ENCODE data around the gene TMEM258. TPM values are rescaled to one million over a fixed set of nuclear protein-coding genes. Genes with fewer than 3 reads are reported as not detected.

The TMEM258 gene
- total RNA-seq, 1 donor from 2014 or later: 71.4 TPM

DNA sequence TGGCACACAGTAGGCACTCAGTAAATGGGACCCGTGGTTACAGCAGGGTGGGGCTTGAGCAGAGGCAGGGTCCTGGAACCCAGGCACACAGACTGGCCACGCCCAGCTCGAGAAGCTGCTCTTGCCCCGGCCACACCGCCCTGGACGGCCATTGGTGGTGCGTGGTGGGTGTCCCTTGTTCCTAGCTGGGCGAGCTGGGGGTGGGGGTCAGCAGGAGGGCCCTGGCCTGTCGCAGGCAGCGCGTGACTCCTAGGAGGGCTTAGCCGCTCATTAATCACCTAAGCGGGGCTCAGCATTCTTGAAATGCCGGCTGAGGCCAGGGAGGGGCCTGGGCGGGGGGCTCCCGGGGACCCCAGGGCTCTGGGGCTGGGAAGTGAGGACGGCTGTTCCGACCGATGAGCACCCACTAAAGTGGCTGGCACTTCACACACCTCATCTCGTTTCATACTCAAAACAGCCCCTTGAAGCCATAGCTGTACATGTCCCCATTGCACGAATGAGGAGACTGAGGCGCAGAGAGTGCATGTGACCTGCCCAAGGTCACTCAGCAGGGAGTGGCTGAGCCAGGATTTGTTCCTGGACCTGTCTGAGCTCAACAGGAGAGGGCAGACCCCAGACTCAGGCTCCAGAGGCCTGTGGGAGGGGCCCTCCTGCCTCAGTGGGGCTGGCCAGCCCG lies 28.3 kb downstream of the TMEM258 start:
- no peak for TF ChIP-seq EZH2phosphoT487 (IDR thresholded peaks at IDR 0.05)
- TF ChIP-seq EZH2 (IDR thresholded peaks at IDR 0.05): no peak
- TF ChIP-seq, protein P1, sequence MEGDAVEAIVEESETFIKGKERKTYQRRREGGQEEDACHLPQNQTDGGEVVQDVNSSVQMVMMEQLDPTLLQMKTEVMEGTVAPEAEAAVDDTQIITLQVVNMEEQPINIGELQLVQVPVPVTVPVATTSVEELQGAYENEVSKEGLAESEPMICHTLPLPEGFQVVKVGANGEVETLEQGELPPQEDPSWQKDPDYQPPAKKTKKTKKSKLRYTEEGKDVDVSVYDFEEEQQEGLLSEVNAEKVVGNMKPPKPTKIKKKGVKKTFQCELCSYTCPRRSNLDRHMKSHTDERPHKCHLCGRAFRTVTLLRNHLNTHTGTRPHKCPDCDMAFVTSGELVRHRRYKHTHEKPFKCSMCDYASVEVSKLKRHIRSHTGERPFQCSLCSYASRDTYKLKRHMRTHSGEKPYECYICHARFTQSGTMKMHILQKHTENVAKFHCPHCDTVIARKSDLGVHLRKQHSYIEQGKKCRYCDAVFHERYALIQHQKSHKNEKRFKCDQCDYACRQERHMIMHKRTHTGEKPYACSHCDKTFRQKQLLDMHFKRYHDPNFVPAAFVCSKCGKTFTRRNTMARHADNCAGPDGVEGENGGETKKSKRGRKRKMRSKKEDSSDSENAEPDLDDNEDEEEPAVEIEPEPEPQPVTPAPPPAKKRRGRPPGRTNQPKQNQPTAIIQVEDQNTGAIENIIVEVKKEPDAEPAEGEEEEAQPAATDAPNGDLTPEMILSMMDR (IDR thresholded peaks at IDR 0.05): no peak
- H4K20me1 ChIP-seq (ENCODE audit: low read depth): no peaks in the 10 kb centered on the region
- peaks cover 2% of the 10 kb centered on the region for H3F3A ChIP-seq (ENCODE audit: low read depth)
- H3K4me3 Mint-ChIP-seq: no peak overlapping the region
- H3K27ac Mint-ChIP-seq: no peak overlapping the region
- H2AFZ ChIP-seq (replicated peaks): no peak overlapping the region
- peaks cover 21% of the 10 kb centered on the region for H3K4me1 ChIP-seq
- no peaks in the 10 kb centered on the region for H3K36me3 ChIP-seq
- no peaks in the 10 kb centered on the region for H3K27me3 ChIP-seq
- no peaks in the 10 kb centered on the region for H3K9me3 Mint-ChIP-seq
- peaks cover 11% of the 10 kb centered on the region for H3K27me3 Mint-ChIP-seq (ENCODE audit: insufficient read depth, low read depth)
- no peaks in the 10 kb centered on the region for H3K9me3 ChIP-seq (ENCODE audit: low read depth)
- H3K4me1 Mint-ChIP-seq: peaks cover 16% of the 10 kb centered on the region
- H3K9ac ChIP-seq: no peak overlapping the region
- no peak overlapping the region for H3K4me2 ChIP-seq
- no peak for DNase-seq (ENCODE audit: low spot score)
- no peak overlapping the region for H3K4me3 ChIP-seq
- H3K36me3 Mint-ChIP-seq: no peaks in the 10 kb centered on the region
- no peak overlapping the region for H3K27ac ChIP-seq
- H3K79me2 ChIP-seq (ENCODE audit: low read depth): no peaks in the 10 kb centered on the region

DNA sequence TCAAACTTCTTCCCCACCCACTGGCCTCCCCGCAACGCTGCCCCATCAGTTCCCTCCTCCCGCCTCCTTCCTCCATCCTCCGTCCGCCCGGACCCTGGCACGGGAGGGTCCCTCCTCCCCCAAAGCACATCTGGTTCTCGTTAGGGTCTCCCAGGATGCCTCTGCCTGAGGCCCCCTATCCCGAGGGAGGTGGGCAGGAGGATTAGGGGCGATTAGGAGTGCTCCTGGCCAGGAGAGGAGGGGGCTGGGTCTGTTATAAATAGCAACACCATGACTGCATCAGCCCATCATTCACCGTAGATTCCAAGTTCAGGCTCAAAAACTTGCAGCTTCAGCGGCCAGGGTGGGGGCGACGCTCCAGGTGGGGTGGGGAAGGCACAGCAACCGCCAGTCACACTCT lies 29.6 kb downstream of the TMEM258 start:
- Histone ChIP-seq H3K4me3 (no peak overlapping the region), H3F3A (ENCODE audit: low read depth) (peaks cover 2% of the 10 kb centered on the region), H3K27me3 (no peaks in the 10 kb centered on the region), H4K20me1 (ENCODE audit: low read depth) (no peaks in the 10 kb centered on the region), H3K9ac (no peak overlapping the region), H3K27ac (no peak overlapping the region), H3K36me3 (no peaks in the 10 kb centered on the region), H3K4me2 (no peak overlapping the region), H3K9me3 (ENCODE audit: low read depth) (no peaks in the 10 kb centered on the region), H3K79me2 (ENCODE audit: low read depth) (no peaks in the 10 kb centered on the region), H3K4me1 (peaks cover 19% of the 10 kb centered on the region), H2AFZ (replicated peaks) (no peak overlapping the region)
- TF ChIP-seq, protein P1 (IDR thresholded peaks at IDR 0.05): no peak
- TF ChIP-seq EZH2 (IDR thresholded peaks at IDR 0.05) (no peak), EZH2phosphoT487 (IDR thresholded peaks at IDR 0.05) (no peak)
- peaks cover 10% of the 10 kb centered on the region for H3K27me3 Mint-ChIP-seq (ENCODE audit: insufficient read depth, low read depth)
- DNase-seq (ENCODE audit: low spot score): no peak
- no peak overlapping the region for H3K27ac Mint-ChIP-seq
- H3K4me3 Mint-ChIP-seq: no peak overlapping the region
- H3K4me1 Mint-ChIP-seq: peaks cover 16% of the 10 kb centered on the region
- H3K36me3 Mint-ChIP-seq: no peaks in the 10 kb centered on the region
- no peaks in the 10 kb centered on the region for H3K9me3 Mint-ChIP-seq

DNA sequence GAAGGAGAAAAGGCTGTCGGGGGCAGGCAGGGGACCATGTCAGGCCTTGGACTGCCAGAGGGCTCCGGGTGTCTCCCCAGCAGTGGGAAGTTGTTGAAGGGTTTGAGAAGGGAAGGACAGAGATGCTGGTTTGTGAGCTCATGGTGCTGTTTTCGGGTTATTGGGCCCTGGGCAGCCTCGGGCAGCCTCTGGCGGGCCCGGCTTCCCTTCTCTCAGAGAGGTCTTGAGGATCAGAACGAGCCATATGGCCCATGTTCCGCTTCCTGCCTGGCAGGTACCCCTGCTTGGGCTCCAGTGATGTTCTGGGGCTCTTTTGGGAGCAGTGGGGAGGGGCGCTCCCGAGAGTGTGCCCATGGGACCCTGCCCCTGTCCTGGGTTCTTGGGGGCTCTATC lies 30.2 kb downstream of the TMEM258 start:
- Mint-ChIP-seq H3K27me3 (ENCODE audit: insufficient read depth, low read depth) (peaks cover 9% of the 10 kb centered on the region), H3K9me3 (no peaks in the 10 kb centered on the region), H3K27ac (no peak overlapping the region), H3K36me3 (no peaks in the 10 kb centered on the region), H3K4me1 (peaks cover 16% of the 10 kb centered on the region), H3K4me3 (no peak overlapping the region)
- no peaks in the 10 kb centered on the region for H3K27me3 ChIP-seq
- TF ChIP-seq EZH2 (IDR thresholded peaks at IDR 0.05): no peak
- H3K9me3 ChIP-seq (ENCODE audit: low read depth): no peaks in the 10 kb centered on the region
- no peaks in the 10 kb centered on the region for H4K20me1 ChIP-seq (ENCODE audit: low read depth)
- no peak overlapping the region for H3K9ac ChIP-seq
- DNase-seq (ENCODE audit: low spot score): no peak
- no peak overlapping the region for H3K4me3 ChIP-seq
- H3K79me2 ChIP-seq (ENCODE audit: low read depth): no peaks in the 10 kb centered on the region
- H2AFZ ChIP-seq (replicated peaks): no peak overlapping the region
- peaks cover 19% of the 10 kb centered on the region for H3K4me1 ChIP-seq
- H3K27ac ChIP-seq: no peak overlapping the region
- no peaks in the 10 kb centered on the region for H3K36me3 ChIP-seq
- no peak overlapping the region for H3K4me2 ChIP-seq
- peaks cover 2% of the 10 kb centered on the region for H3F3A ChIP-seq (ENCODE audit: low read depth)

DNA sequence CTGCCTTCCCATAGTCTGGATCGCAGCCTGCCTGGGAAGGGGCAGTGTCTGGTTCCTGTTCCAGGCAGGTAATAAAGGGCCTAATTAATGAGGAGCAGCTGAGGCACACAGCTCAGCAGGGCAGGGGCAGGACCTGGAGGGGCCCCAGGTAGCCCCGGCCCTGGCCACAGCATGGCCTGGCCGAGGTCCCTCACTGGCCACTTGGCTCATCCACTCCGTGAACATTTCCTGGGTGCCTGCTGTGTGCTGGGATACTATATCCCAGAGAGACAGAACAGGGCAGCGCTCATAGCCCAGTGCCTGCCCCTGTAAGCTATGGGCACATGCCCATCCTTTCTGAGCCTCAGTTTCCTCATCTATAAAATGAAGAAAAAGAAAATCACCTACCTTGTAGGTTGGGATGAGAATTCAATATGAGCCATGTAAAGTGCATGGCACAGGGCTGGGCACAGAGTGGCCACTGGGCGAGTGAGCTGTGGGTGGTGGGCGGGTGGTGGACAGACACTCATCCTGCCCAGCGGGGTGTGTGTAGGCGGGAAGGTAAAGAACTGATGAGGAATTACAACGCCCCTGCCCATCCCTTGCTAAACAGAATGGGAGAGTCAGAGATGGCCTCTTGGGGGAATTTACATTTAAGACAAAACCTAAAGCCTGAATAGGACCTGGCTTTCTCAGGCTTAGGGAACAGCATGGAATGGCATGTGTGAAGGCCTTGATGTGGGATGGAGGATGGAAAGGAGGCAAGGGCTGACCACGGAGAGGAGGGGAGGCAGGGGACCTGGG lies 30.8 kb downstream of the TMEM258 start:
- Mint-ChIP-seq H3K4me3 (no peak overlapping the region), H3K9me3 (no peaks in the 10 kb centered on the region), H3K27me3 (ENCODE audit: insufficient read depth, low read depth) (peaks cover 9% of the 10 kb centered on the region), H3K27ac (peak overlapping the region; percentile 70), H3K4me1 (peaks cover 16% of the 10 kb centered on the region), H3K36me3 (no peaks in the 10 kb centered on the region)
- Histone ChIP-seq H3K9ac (no peak overlapping the region), H3K79me2 (ENCODE audit: low read depth) (no peaks in the 10 kb centered on the region), H3K36me3 (no peaks in the 10 kb centered on the region), H2AFZ (replicated peaks) (no peak overlapping the region), H3K4me2 (peak overlapping the region; percentile 43), H3K4me1 (peaks cover 19% of the 10 kb centered on the region), H4K20me1 (ENCODE audit: low read depth) (no peaks in the 10 kb centered on the region), H3K4me3 (no peak overlapping the region), H3K9me3 (ENCODE audit: low read depth) (no peaks in the 10 kb centered on the region), H3K27ac (no peak overlapping the region), H3F3A (ENCODE audit: low read depth) (peaks cover 2% of the 10 kb centered on the region), H3K27me3 (no peaks in the 10 kb centered on the region)
- TF ChIP-seq EZH2phosphoT487 (IDR thresholded peaks at IDR 0.05): no peak
- TF ChIP-seq, protein P1 (IDR thresholded peaks at IDR 0.05): no peak
- no peak for TF ChIP-seq EZH2 (IDR thresholded peaks at IDR 0.05)
- DNase-seq (ENCODE audit: low spot score): no peak

Data from neural progenitor cell (in vitro differentiated cells).